Dedifferentiated amniotic fluid mesenchymal stem cell (primary cell): Measurements from ENCODE around the gene SLC12A8.

ENCODE experiments used
- DNase-seq: peaks from one replicate; pipeline ENCODE4 v3.0.0-alpha.2; 2016; ENCODE audit errors: extremely low spot score

SLC12A8 gene

DNA sequence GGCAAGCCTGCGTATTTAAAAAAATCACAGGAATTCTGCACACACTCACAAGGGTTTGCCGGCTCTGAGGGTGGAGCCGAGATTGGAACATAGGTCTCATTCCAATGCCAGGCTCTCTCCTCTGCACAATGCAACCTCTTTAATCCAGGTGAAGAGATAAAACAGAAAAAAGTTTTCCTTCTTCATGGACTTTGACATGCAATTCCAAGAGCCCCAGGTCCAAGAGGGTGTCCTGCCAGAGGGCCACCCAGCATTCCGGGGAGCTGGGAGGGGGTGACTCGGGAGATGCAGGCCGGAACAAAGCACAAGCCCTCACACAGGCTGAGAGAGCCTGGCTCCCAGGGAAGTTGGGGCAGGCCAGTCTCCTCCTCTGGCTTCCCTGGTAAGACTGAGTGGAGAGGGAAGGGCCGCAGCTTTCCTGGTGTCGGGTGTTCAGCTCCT, 6.7 kb upstream of the SLC12A8 start:
- DNase-seq = no peak

DNA sequence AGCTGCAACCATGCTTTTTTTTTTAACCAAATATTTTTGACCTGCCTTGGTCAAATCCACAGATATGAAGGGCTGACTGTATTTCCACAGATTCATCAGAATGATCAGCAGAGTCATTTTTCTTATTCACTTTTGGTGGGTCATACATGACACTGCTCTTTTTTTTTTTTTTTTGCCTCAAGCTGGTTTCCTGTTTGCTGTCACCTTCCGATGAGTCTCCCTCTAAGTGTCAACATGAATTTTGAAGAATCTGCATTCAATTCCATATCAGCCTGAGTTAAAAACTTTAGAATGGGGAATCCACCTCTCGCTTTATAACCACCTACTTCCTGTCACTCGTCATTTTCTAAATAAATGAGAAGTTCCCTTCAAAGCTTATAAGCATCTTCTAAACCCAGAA, 2.2 kb upstream of the SLC12A8 start:
- DNase-seq = no peak

DNA sequence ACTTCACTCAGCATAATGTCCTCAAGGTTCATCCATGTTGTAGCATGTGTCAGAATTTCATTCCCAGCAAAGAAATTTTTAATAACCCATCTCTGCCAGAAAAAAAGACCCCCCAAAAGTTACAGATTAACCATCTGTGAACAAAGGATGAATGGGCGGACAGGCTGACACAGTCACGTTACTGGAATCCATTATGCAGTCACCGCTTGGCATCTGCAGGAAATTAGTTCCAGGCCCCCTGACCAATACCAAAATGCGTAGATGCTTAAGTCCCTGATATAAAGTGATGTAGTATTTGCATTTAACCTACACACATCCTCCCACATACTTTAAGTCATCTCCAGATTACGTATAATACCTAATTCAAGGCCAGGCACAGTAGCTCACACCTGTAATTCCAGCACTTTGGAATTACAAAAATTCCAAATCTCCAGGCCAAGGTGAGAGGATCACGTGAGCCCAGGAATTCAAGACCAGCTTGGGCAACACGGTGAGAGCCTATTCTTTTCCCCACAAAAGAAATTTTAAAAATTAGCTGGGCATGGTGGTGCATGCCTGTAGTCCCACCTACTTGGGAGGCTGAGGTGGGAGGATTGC, 1.5 kb upstream of the SLC12A8 start:
- DNase-seq = peak; percentile 33

- DNase-seq = no peak
Observed at GRCh38 chr3:125213364-125213755, 812 bp upstream of the SLC12A8 start.

DNA sequence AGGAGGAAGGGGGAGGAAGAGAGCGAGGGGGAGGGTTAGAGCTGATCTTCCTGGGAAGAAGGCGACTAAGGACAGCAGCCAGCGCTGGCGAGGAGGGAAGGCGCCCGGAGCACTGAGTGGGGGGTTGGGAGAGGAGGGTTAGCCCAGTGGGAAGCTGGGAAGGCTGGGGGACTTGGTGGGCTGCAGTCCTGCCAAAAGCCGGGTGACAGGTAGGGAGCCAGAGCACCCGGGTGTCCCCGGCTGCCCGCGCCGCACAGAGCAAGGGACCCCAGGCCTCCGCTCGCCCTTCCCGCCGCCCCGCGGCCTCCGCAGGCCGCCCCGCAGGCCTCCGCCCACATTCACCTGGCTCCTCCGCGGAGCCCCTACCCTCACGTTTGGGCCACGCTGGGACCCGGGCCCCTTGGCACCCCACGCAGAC, 448 bp downstream of the SLC12A8 start:
- no peak for DNase-seq

GRCh38 chr3:125211523-125212090, 941 bp downstream of the SLC12A8 start:
- DNase-seq = no peak

GRCh38 chr3:125207949-125208568, 4.5 kb downstream of the SLC12A8 start:
- no peak for DNase-seq

GRCh38 chr3:125207507-125207906, 5.0 kb downstream of the SLC12A8 start:
- DNase-seq = no peak

- no peak for DNase-seq
Observed at GRCh38 chr3:125206934-125207333, 5.6 kb downstream of the SLC12A8 start.

DNA sequence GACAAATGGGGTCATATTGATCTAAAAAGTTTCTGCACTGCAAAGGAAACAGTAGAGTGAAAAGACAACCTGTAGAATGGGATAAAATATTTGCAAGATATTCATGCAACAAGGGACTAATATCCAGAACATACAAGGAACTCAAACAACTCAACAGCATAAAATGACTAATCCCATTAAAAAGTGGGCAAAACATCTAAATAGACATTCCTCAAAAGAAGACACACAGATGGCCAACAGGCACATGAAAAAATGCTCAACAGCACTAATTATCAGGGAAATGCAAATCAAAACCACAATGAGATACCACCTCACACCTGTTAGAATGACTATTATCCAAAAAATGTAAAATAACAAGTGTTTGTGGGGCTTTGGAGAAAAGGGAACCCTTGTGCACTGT, 8.8 kb downstream of the SLC12A8 start:
- no peak for DNase-seq

DNA sequence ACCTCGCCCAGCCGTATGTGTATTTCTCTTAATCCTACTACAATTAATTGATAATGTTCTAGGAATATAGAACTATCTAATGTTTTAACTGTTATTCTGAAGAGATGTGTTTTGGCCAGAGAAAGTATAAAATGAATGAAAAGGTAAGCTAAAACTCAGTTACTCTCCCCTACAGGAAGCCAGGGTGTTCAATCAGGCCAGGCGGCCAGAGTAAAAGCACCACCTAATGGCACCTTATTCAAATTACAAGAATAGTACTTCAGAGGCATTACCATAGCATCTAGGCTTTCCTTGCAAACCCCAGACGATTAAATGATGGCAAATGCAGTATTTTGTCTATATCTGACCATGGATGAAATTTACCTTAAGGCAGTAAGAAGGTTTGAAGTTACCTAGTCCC, 10.4 kb downstream of the SLC12A8 start:
- no peak for DNase-seq

DNA sequence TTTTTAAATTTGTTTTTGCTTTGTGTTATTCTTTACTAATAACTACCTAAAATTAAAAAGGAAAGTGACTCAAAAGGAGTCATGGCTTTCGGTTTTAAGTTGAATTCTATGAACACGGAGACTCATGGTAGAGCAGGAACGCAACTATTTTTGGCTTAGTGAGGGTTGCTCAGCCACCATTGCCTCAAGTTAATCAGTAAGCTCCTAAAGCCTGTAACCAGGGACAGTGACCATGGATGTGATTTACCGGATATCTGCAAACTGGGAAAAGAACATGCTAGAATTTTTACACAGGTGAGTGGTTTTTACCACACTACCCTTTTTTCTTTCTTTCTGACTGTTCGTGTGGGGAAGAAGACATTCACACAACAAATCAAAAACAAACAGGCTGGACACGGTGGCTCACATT, 11.8 kb downstream of the SLC12A8 start:
- DNase-seq = no peak

GRCh38 chr3:125194849-125195601, 17.5 kb downstream of the SLC12A8 start:
- peak; percentile 38 for DNase-seq

DNA sequence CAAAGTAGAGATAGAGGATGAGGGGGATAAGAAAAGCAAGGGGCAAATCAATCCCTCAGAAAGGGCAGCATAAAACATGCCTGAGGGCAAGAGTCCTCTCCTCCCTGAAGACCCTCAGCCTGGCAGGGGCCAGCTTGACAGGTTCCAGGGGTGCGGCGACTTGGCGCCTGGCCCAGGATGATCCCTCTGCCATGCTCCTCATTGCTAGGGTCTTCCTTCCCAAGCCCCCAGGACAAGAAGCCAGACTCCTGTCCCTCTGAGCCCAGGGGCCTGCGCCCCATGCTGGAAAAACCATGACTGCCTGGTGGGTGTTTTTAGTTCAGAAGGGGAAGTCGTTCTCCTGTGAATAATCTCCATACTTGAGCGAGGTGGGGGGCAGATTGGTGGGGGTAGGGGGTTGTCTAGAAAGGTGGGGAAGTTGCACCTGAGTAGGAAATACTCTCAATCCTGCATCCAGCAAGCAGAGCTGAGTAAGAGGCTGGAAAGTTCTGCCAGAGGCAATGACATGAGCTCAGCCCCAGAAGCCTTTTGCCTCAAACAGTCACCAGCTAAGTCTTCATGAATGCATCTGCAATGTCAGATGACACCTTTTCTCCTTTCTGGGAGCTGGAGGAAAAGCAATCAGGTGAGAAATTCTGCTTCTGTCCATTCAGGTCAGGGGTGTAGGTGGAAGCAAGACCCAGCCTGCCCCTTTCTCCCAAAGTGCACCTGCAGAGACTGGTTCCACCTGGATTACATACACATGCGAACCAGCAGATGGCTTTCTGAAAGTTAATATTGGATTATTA, 18.3 kb downstream of the SLC12A8 start:
- no peak for DNase-seq

GRCh38 chr3:125192190-125193035, 20.1 kb downstream of the SLC12A8 start:
- no peak for DNase-seq

- DNase-seq = no peak
Observed at GRCh38 chr3:125191730-125192129, 20.8 kb downstream of the SLC12A8 start.

DNA sequence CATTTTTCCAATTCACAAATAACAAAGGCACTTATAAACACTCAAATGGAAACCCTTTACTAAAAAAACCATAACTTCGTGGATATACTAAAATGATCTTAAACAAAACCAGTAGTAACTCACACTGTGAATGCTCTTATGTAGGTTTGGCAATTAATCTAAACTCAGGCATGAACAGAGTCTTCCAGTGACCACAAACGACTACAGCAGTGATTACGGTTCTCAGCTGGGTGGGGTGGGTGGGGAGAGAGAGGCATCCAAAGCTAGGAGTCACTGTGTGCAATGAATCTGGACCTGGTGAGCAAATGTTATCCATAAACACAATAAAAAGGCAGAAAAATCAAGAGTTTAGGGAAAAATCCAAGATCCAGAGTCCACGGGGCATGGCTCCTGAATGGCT, 21.3 kb downstream of the SLC12A8 start:
- no peak for DNase-seq

- no peak for DNase-seq
Observed at GRCh38 chr3:125190786-125191185, 21.8 kb downstream of the SLC12A8 start.

- DNase-seq = no peak
Observed at GRCh38 chr3:125189378-125190165, 23.0 kb downstream of the SLC12A8 start.

- DNase-seq = no peak
Observed at GRCh38 chr3:125188955-125189354, 23.6 kb downstream of the SLC12A8 start.
